ENCODE data around the gene F8A2. TPM values are rescaled to one million over a fixed set of nuclear protein-coding genes. Genes with fewer than 3 reads are reported as not detected.
A peak's percentile ranks its signal among the peaks of the same experiment; 100 is the strongest.

F8A2 gene
- total and polyA plus RNA-seq, 9 of the 15 experiments (the other 6 are each of a cell fraction or from before 2014, with no cell fraction given) = not detected

DNA sequence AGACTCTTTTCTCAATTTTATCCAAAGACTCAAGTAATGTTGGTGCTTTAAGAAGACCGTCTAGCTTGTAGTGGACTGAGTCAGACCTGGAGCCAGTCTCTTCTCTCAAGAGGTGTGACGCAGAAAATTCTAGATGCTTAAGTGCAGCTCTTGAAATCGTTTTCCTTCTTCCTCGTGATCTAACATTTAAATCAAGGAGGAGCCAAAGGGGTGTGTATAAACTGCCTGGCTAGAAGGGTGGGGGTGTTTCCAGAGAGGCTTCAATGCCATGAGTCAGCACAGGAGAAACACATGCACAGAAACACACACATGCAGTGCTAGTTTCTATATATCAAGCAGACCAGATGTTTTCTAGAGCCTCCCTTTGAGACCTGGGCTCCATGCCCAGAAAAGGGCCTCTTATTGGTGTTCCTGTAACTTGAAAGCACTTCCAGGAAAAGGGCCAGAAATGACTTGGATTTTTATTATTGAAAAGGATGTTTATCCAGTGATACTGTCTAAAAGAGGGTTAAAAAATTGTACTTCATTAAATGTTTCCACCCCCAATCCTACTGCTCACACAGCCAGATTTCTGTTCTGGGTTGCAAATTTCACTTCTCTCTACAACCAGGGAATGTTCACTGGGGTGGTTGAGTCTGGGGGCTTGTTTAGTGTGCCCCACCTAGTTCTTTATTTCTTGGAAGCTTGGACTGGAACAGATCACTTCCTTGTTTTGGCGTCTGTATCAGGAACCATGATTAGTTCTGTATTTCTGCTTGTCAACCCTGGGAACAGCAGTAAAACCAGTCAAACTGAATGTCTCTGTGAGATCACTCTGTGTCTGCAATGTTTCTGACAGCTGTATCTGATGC is 47.2 kb upstream of the F8A2 start, which contains the start of gene CLIC2 (continued):
- no peak for TF ChIP-seq JUNB (CRISPR knock-in tag; conservative IDR thresholded peaks at IDR 0.05)
- TF ChIP-seq, protein P1, sequence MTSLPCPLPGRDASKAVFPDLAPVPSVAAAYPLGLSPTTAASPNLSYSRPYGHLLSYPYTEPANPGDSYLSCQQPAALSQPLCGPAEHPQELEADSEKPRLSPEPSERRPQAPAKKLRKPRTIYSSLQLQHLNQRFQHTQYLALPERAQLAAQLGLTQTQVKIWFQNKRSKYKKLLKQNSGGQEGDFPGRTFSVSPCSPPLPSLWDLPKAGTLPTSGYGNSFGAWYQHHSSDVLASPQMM (CRISPR knock-in tag; IDR thresholded peaks at IDR 0.05) = no peak
- TF ChIP-seq POLR2AphosphoS2 (IDR thresholded peaks at IDR 0.05; ENCODE audit: low read length) = no peak
- TF ChIP-seq, protein P2, sequence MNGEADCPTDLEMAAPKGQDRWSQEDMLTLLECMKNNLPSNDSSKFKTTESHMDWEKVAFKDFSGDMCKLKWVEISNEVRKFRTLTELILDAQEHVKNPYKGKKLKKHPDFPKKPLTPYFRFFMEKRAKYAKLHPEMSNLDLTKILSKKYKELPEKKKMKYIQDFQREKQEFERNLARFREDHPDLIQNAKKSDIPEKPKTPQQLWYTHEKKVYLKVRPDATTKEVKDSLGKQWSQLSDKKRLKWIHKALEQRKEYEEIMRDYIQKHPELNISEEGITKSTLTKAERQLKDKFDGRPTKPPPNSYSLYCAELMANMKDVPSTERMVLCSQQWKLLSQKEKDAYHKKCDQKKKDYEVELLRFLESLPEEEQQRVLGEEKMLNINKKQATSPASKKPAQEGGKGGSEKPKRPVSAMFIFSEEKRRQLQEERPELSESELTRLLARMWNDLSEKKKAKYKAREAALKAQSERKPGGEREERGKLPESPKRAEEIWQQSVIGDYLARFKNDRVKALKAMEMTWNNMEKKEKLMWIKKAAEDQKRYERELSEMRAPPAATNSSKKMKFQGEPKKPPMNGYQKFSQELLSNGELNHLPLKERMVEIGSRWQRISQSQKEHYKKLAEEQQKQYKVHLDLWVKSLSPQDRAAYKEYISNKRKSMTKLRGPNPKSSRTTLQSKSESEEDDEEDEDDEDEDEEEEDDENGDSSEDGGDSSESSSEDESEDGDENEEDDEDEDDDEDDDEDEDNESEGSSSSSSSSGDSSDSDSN (IDR thresholded peaks at IDR 0.05; ENCODE audit: borderline replicate concordance in 1 of 2, low read depth in 2 of 2, low read length in 2 of 2) = no peak
- TF ChIP-seq RBM15 (IDR thresholded peaks at IDR 0.05; ENCODE audit: insufficient read depth, low read length) = no peak
- no peak for TF ChIP-seq CXXC5 (CRISPR knock-in tag; IDR thresholded peaks at IDR 0.05)
- TF ChIP-seq, protein P3, sequence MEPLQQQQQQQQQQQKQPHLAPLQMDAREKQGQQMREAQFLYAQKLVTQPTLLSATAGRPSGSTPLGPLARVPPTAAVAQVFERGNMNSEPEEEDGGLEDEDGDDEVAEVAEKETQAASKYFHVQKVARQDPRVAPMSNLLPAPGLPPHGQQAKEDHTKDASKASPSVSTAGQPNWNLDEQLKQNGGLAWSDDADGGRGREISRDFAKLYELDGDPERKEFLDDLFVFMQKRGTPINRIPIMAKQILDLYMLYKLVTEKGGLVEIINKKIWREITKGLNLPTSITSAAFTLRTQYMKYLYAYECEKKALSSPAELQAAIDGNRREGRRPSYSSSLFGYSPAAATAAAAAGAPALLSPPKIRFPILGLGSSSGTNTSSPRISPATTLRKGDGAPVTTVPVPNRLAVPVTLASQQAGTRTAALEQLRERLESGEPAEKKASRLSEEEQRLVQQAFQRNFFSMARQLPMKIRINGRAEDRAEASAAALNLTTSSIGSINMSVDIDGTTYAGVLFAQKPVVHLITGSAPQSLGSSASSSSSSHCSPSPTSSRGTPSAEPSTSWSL (CRISPR knock-in tag; IDR thresholded peaks at IDR 0.05; ENCODE audit: borderline replicate concordance) = no peak
- TF ChIP-seq, protein P4, sequence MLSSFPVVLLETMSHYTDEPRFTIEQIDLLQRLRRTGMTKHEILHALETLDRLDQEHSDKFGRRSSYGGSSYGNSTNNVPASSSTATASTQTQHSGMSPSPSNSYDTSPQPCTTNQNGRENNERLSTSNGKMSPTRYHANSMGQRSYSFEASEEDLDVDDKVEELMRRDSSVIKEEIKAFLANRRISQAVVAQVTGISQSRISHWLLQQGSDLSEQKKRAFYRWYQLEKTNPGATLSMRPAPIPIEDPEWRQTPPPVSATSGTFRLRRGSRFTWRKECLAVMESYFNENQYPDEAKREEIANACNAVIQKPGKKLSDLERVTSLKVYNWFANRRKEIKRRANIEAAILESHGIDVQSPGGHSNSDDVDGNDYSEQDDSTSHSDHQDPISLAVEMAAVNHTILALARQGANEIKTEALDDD (IDR thresholded peaks at IDR 0.05) = no peak
- peak; percentile 74 for TF ChIP-seq TBP (optimal IDR thresholded peaks at IDR 0.05; ENCODE audit: low read depth, low read length)
- peak; percentile 89 for TF ChIP-seq NFIC (IDR thresholded peaks at IDR 0.05)
- no peak for TF ChIP-seq NUFIP1 (IDR thresholded peaks at IDR 0.05; ENCODE audit: partially characterized antibody)
